H1 (cell line): Measurements from ENCODE around the gene NEDD4L. TPM values are rescaled to one million over a fixed set of nuclear protein-coding genes. Genes with fewer than 3 reads are reported as not detected.

Source experiments
- CHD7 ChIP-seq: fragments of 300-600 bp; sonication (generic); IDR thresholded peaks from 2 replicates; pipeline ENCODE4 v1.7.1; 2012; ENCODE audit warnings: low read length, moderate library complexity, mild to moderate bottlenecking, inconsistent platforms; ENCODE audit not compliant: insufficient replicate concordance
- polyA plus RNA-seq, 7 experiments: library from polyadenylated mRNA; depleted of rRNA in 3 of 7; stranded (reverse) in 5 of 7; unstranded in 2 of 7; fragments of >200 nt in 5 of 7; fragments of 200-250 nt in 2 of 7; gene quantifications; 1 replicate in 5 of 7; 2 replicates in 1 of 7; 4 replicates in 1 of 7; pipeline versions ENCODE4 v1.2.1 to v1.2.3, GENCODE V29; 2011 to 2013; ENCODE audit warnings: missing spikeins in 2 of 7, mixed read lengths in 2 of 7
- total RNA-seq: library from RNA; stranded (reverse); fragmentation: NEBNext Ultra II Directional; extraction: Animal tissue kit (Norgen Biotek cat#: 25700); gene quantifications from 2 replicates; pipeline ENCODE4 v1.2.1, GENCODE V29; 2021

NEDD4L gene
- total and polyA plus RNA-seq, 2 of the 8 experiments (the other 6 are each of a cell fraction or from before 2014, with no cell fraction given): 37.3 to 69.8 TPM

- no peak for TF ChIP-seq CHD7
Measured at GRCh38 chr18:58270396-58270795, 226.4 kb downstream of the NEDD4L start (continued).
